NT2/D1 (cell line): Measurements from ENCODE around the gene HSF2BP.
"Not testable (repeated sequence)": the region's sequence is repeated elsewhere in the genome, so short reads cannot be mapped to it uniquely, and the experiment has no call there.

ENCODE experiments used
- YY1 ChIP-seq: IDR thresholded peaks from 2 replicates; pipeline ENCODE4 v1.6.1; 2011; ENCODE audit not compliant: insufficient read length, insufficient read depth
- ZNF274 ChIP-seq: IDR thresholded peaks from 2 replicates; pipeline ENCODE4 v1.6.1; 2011; ENCODE audit warnings: mild to moderate bottlenecking, low read depth, low read length

DNA sequence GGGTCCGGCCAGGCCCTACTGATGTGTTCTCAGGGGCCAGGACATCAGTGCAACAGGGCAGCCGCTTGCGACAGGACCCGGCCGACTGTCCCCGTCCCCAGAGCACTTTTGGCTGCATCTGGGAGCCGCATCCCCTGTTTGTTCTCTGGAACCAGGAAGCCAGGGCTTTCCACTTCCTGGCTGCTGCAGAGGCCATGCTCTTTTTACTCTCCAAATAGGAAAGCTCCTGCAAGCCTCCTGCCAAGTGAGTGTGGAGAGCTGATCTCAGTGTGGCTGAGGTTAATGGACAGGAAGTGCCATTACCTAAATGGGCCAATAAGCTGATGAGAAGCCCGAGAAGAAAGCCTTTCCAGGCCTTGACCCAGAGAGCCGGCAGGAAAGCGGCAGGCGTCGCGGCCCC is 180.1 kb downstream of the HSF2BP start:
- TF ChIP-seq YY1, ZNF274: not testable (repeated sequence)
